Subcutaneous adipose tissue (tissue), 4 donors: Measurements from ENCODE around the gene RAB38. TPM values are rescaled to one million over a fixed set of nuclear protein-coding genes. Genes with fewer than 3 reads are reported as not detected.

Source experiments
- CTCF ChIP-seq: fragments of 450-650 bp; IDR thresholded peaks from one replicate; pipeline ENCODE4 v1.5.1; 2016; ENCODE audit warnings: low read depth, mild to moderate bottlenecking, control low read depth, antibody characterized with exemption, moderate library complexity
- small RNA-seq: library from RNA; depleted of rRNA; stranded (forward); fragments of <200 nt; gene quantifications from one replicate; pipeline ENCODE3, GENCODE V24; 2016
- total RNA-seq, 4 donors: library from RNA; depleted of rRNA; stranded (reverse); fragments of >200 nt; gene quantifications; one replicate each; pipeline ENCODE4 v1.1.0, GENCODE V29; 2016

RAB38 gene
- total RNA-seq, 4 donors from 2014 or later = 0.44 to 5.9 (median 3.9) TPM; not detected in 1

GRCh38 chr11:88089134-88089533 is 86.1 kb downstream of the RAB38 start:
- no peak for TF ChIP-seq CTCF

GRCh38 chr11:88087337-88087736 is 87.9 kb downstream of the RAB38 start:
- no peak for TF ChIP-seq CTCF

- no peak for TF ChIP-seq CTCF
Observed at GRCh38 chr11:88086297-88086696, 88.9 kb downstream of the RAB38 start.

GRCh38 chr11:88070437-88070836 is 104.8 kb downstream of the RAB38 start:
- no peak for TF ChIP-seq CTCF

- TF ChIP-seq CTCF = no peak
Observed at GRCh38 chr11:88068848-88069554, 106.2 kb downstream of the RAB38 start.

GRCh38 chr11:88066090-88066489 is 109.2 kb downstream of the RAB38 start:
- no peak for TF ChIP-seq CTCF

- TF ChIP-seq CTCF = no peak
Observed at GRCh38 chr11:88064097-88064705, 111.0 kb downstream of the RAB38 start.

Small RNA genes lying within 50 kb of the gene (small RNA-seq; reads per million reads assigned to genes)
- gene MIR3166 (not detected), gene RF00019 (0.49 reads per million)

Other genes starting within 250 kb of the RAB38 start
- 100 to 1,000 TPM in 3 of 4 donors, 10 to 100 TPM in 1; 58.0 to 303 (median 147) TPM for gene CTSC, start 162.3 kb upstream of the RAB38 start, total RNA-seq